Measurements from ENCODE around the gene IRF3. TPM values are rescaled to one million over a fixed set of nuclear protein-coding genes. Genes with fewer than 3 reads are reported as not detected.

IRF3 gene
- total RNA-seq, 3 donors from 2014 or later = 76.1 to 119 (median 90.1) TPM

DNA sequence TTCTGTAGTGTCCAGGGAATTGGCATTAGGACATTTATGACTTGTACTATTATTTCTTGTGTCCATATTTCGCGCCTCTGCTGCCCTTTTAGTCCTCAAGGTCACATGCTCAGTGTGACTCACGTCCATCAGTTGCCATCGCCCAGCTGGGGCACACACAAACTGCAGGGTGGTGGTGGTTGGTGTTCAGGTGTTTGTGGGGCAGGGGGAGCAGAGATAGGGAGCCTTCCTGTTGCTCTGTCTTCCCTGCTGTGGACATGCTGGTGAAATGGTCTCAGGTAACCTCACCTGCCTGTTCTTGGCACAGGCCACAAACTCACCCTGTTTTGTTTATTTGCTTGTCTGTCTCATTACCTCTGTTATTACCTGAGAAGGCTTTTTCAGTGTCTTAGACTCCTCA is 52.3 kb downstream of the IRF3 start:
- H3K9me3 ChIP-seq = no peaks in the 10 kb centered on the region
- intact Hi-C loops (cut with DNase I, micrococcal nuclease) = no loop called here
- TF ChIP-seq CTCF (IDR thresholded peaks at IDR 0.05) = no peak
- H3K36me3 ChIP-seq (ENCODE audit: low read depth) = no peaks in the 10 kb centered on the region
- no peaks in the 10 kb centered on the region for H3K4me1 ChIP-seq (ENCODE audit: low read depth)
- ATAC-seq (peak; percentile 64), DNase-seq (no peak)
- H3K4me3 ChIP-seq = no peak overlapping the region

Small RNA genes lying within 50 kb of the gene (microRNA-seq; reads per million reads assigned to microRNA genes)
- gene MIR5088 = not detected

Other genes starting within 250 kb of the IRF3 start
- not detected for gene PTH2, start 242.4 kb downstream of the IRF3 start, total RNA-seq
- not detected for gene GFY, start 240.5 kb downstream of the IRF3 start, total RNA-seq
- 1 to 10 TPM in 1 of 3 donors, under 1 TPM in 2; 0.20 to 1.0 (median 0.51) TPM for gene SLC17A7, start 224.3 kb downstream of the IRF3 start, total RNA-seq
- gene PIH1D1, start 214.0 kb downstream of the IRF3 start, total RNA-seq = 10 to 100 TPM; 65.2 to 78.7 (median 76.6) TPM
- 10 to 100 TPM; 31.2 to 36.4 (median 36.3) TPM for gene ALDH16A1, start 212.6 kb downstream of the IRF3 start, total RNA-seq
- 10 to 100 TPM in 1 of 3 donors, 1 to 10 TPM in 2; 3.3 to 14.8 (median 7.8) TPM for gene FLT3LG, start 191.6 kb downstream of the IRF3 start, total RNA-seq
- gene RPL13A, start 178.2 kb downstream of the IRF3 start, total RNA-seq = 1,000 to 10,000 TPM; 2,162 to 2,782 (median 2,296) TPM
- gene RPS11, start 169.4 kb downstream of the IRF3 start, total RNA-seq = 1,000 to 10,000 TPM; 1,414 to 1,682 (median 1,521) TPM
- gene FCGRT, start 153.2 kb downstream of the IRF3 start, total RNA-seq = 100 to 1,000 TPM; 308 to 537 (median 450) TPM
- 10 to 100 TPM; 28.5 to 42.2 (median 34.0) TPM for gene RCN3, start 137.9 kb downstream of the IRF3 start, total RNA-seq
- 10 to 100 TPM; 59.2 to 72.5 (median 66.3) TPM for gene NOSIP, start 85.3 kb downstream of the IRF3 start, total RNA-seq
- 10 to 100 TPM in 2 of 3 donors, 1 to 10 TPM in 1; 9.1 to 25.1 (median 18.9) TPM for gene PRRG2, start 84.5 kb downstream of the IRF3 start, total RNA-seq
- 10 to 100 TPM; 24.2 to 37.3 (median 26.2) TPM for gene PRR12, start 74.7 kb downstream of the IRF3 start, total RNA-seq
- gene RRAS, start 25.7 kb downstream of the IRF3 start, total RNA-seq = 10 to 100 TPM; 43.9 to 89.8 (median 48.6) TPM
- gene SCAF1, start 23.6 kb downstream of the IRF3 start, total RNA-seq = 10 to 100 TPM; 55.5 to 75.0 (median 56.1) TPM
- 10 to 100 TPM in 2 of 3 donors, 1 to 10 TPM in 1; 9.6 to 20.8 (median 16.3) TPM for gene BCL2L12, start 76 bp upstream of the IRF3 start, total RNA-seq
- gene PRMT1, start 11.4 kb upstream of the IRF3 start, total RNA-seq = 100 to 1,000 TPM in 1 of 3 donors, 10 to 100 TPM in 2; 68.1 to 101 (median 94.8) TPM
- gene ADM5, start 23.7 kb upstream of the IRF3 start, total RNA-seq = 1 to 10 TPM in 2 of 3 donors, under 1 TPM in 1; 0.69 to 1.3 (median 1.2) TPM
- 1 to 10 TPM; 1.9 to 7.6 (median 2.2) TPM for gene CPT1C, start 25.3 kb upstream of the IRF3 start, total RNA-seq
- under 1 TPM in 1 of 3 donors, not detected in 2; 0.35 TPM for gene TSKS, start 97.4 kb upstream of the IRF3 start, total RNA-seq
- gene AP2A1, start 101.1 kb upstream of the IRF3 start, total RNA-seq = 10 to 100 TPM; 73.6 to 84.8 (median 82.5) TPM
- gene FUZ, start 147.4 kb upstream of the IRF3 start, total RNA-seq = 10 to 100 TPM in 2 of 3 donors, 1 to 10 TPM in 1; 6.6 to 21.0 (median 11.9) TPM
- 10 to 100 TPM; 54.7 to 57.4 (median 55.2) TPM for gene MED25, start 152.4 kb upstream of the IRF3 start, total RNA-seq
- gene PTOV1, start 185.3 kb upstream of the IRF3 start, total RNA-seq = 100 to 1,000 TPM in 2 of 3 donors, 10 to 100 TPM in 1; 92.8 to 171 (median 107) TPM
- gene PNKP, start 201.7 kb upstream of the IRF3 start, total RNA-seq = 100 to 1,000 TPM in 2 of 3 donors, 10 to 100 TPM in 1; 84.3 to 114 (median 111) TPM
- 10 to 100 TPM; 38.8 to 44.0 (median 42.3) TPM for gene AKT1S1, start 211.5 kb upstream of the IRF3 start, total RNA-seq
- 10 to 100 TPM; 33.7 to 55.7 (median 45.1) TPM for gene TBC1D17, start 211.8 kb upstream of the IRF3 start, total RNA-seq
- gene IL4I1, start 231.0 kb upstream of the IRF3 start, total RNA-seq = 1 to 10 TPM; 1.2 to 1.7 (median 1.6) TPM

All from mucosa of descending colon (tissue), 3 donors.